Measurements from ENCODE around the gene HECTD1.

The HECTD1 gene

GRCh38 chr14:31173120-31173837 is 34.3 kb downstream of the HECTD1 start:
- ChIA-PET POLR2A (interaction anchor here (0.6 kb wide), 1 partner anchor 22 kb away, joined by 3 read pairs; no protein-coding TSS in a partner anchor), CTCF (interaction anchor here (0.8 to 1.2 kb wide), 3 partner anchors 7 to 22 kb away, joined by 3 to 6 read pairs (median 3); no protein-coding TSS in a partner anchor)
- no peak for DNase-seq (ENCODE audit: extremely low spot score)
- no peak for TF ChIP-seq CTCF (IDR thresholded peaks at IDR 0.05; ENCODE audit: control extremely low read depth, extremely low read depth, low read depth, missing control alignments)

- CTCF ChIA-PET: no interaction called here
- DNase-seq (ENCODE audit: extremely low spot score): no peak
- POLR2A ChIA-PET: no interaction called here
- no peak for TF ChIP-seq CTCF (IDR thresholded peaks at IDR 0.05; ENCODE audit: control extremely low read depth, extremely low read depth, low read depth, missing control alignments)
Observed at GRCh38 chr14:31172084-31172483, 35.5 kb downstream of the HECTD1 start.

GRCh38 chr14:31170411-31170810 is 37.2 kb downstream of the HECTD1 start:
- no peak for TF ChIP-seq CTCF (IDR thresholded peaks at IDR 0.05; ENCODE audit: control extremely low read depth, extremely low read depth, low read depth, missing control alignments)
- ChIA-PET CTCF (interaction anchor here (1.0 kb wide), 1 partner anchor 90 kb away, joined by 3 read pairs; no protein-coding TSS in a partner anchor), POLR2A (no interaction called here)
- DNase-seq (ENCODE audit: extremely low spot score): no peak

- CTCF ChIA-PET: interaction anchor here (1.0 to 1.2 kb wide), 2 partner anchors 30 to 89 kb away, joined by 3 read pairs; no protein-coding TSS in a partner anchor
- no peak for TF ChIP-seq CTCF (IDR thresholded peaks at IDR 0.05; ENCODE audit: control extremely low read depth, extremely low read depth, low read depth, missing control alignments)
- DNase-seq (ENCODE audit: extremely low spot score): no peak
- POLR2A ChIA-PET: no interaction called here
Observed at GRCh38 chr14:31169877-31170276, 37.7 kb downstream of the HECTD1 start.

- ChIA-PET CTCF (interaction anchor here (0.9 to 1.4 kb wide), 2 partner anchors 8 to 10 kb away, joined by 3 to 4 read pairs; no protein-coding TSS in a partner anchor), POLR2A (no interaction called here)
- no peak for TF ChIP-seq CTCF (IDR thresholded peaks at IDR 0.05; ENCODE audit: control extremely low read depth, extremely low read depth, low read depth, missing control alignments)
- no peak for DNase-seq (ENCODE audit: extremely low spot score)
Observed at GRCh38 chr14:31167032-31167431, 40.6 kb downstream of the HECTD1 start.

- ChIA-PET POLR2A (no interaction called here), CTCF (interaction anchor here (0.8 to 0.9 kb wide), 3 partner anchors 8 to 49 kb away, joined by 3 to 5 read pairs (median 3); no protein-coding TSS in a partner anchor)
- DNase-seq (ENCODE audit: extremely low spot score): no peak
- TF ChIP-seq CTCF (IDR thresholded peaks at IDR 0.05; ENCODE audit: control extremely low read depth, extremely low read depth, low read depth, missing control alignments): no peak
Observed at GRCh38 chr14:31166271-31166561, 41.4 kb downstream of the HECTD1 start.
